HG02943 (cell line): ENCODE data around the gene PTRH1.

Source experiments
- ATAC-seq: cut with Tn5 transposase; IDR thresholded peaks from one replicate; pipeline ENCODE4 v1.9.1; 2021; ENCODE audit warnings: mild to moderate bottlenecking, low read depth, moderate library complexity; ENCODE audit not compliant: unreplicated experiment

The PTRH1 gene

GRCh38 chr9:127700594-127701255 lies 14.7 kb downstream of the PTRH1 start:
- no peak for ATAC-seq

DNA sequence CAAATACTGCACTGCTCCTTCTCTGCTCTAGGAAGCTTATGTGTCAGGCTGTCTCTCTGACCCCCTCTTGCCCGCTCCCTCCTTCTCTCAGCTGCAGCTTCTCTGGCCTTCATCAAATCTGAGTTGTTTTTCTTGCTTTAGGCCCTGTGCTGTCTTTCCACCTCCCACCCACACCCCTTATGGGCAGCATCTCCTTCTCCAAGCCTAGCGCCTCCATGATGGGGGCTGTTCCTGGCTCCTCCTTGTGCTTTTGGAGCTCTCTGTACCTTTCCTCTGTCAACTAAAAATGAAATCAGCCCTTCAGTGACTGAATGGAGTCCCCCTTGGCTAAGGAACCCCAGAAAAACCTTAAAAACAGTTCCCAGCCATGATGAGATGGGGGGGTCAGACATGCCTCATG lies 15.3 kb downstream of the PTRH1 start:
- no peak for ATAC-seq

- ATAC-seq, result peak; percentile 82
These were observed 16.3 kb downstream of the PTRH1 start for GRCh38 chr9:127698985-127699670.

- ATAC-seq, result no peak
These were observed 17.1 kb downstream of the PTRH1 start for GRCh38 chr9:127698386-127698785.

GRCh38 chr9:127697575-127697974 lies 17.9 kb downstream of the PTRH1 start:
- ATAC-seq, result no peak

GRCh38 chr9:127694890-127695720 lies 20.4 kb downstream of the PTRH1 start:
- ATAC-seq, result no peak

DNA sequence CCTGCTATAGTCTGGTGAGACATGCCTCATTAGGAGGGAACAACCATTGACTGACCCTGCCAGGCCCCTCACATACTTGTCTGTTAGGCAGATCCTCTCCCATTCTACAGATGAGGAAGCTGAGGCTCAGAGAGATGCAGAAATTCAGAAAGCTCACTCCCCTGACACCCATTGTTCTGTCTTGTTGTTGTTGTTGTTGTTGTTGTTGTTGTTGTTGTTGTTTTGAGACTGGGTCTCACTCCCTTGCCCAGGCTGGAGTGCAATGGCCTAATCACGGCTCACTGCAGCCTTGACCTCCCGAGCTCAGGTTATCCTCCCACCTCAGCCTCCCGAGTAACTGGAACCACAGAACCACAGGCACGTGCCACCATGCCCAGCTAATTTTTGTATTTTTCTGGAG lies 21.8 kb downstream of the PTRH1 start:
- no peak for ATAC-seq

DNA sequence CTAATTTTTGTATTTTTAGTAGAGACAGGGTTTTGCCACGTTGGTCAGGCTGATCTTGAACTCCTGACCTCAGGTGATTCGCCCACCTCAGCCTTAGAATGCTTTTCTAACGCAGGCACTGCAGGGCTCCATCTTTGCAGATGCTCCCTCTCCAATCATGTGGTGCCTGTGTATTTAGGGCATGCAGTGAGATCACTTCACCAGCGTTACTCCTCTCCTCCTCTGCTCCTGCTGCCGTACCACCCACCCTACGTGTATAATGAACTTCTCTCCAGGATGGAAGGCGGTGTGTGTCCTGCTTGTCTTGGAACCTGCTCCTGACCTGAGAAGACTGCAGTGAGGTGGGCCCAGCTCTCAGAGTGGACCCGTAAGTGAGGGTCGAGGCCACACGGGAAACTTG lies 22.3 kb downstream of the PTRH1 start:
- no peak for ATAC-seq

- no peak for ATAC-seq
These were observed 23.4 kb downstream of the PTRH1 start for GRCh38 chr9:127692071-127692470.

DNA sequence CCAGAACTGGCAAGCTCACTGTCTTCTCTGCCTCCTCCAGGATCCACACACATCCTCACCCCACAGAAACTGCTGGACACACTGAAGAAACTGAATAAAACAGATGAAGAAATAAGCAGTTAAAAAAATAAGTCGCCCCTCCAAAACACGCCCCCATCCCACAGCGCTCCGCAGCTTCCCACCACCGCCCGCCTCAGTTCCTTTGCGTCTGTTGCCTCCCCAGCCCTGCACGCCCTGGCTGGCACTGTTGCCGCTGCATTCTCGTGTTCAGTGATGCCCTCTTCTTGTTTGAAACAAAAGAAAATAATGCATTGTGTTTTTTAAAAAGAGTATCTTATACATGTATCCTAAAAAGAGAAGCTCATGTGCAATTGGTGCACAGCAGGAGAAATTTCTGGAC lies 24.7 kb downstream of the PTRH1 start:
- no peak for ATAC-seq

DNA sequence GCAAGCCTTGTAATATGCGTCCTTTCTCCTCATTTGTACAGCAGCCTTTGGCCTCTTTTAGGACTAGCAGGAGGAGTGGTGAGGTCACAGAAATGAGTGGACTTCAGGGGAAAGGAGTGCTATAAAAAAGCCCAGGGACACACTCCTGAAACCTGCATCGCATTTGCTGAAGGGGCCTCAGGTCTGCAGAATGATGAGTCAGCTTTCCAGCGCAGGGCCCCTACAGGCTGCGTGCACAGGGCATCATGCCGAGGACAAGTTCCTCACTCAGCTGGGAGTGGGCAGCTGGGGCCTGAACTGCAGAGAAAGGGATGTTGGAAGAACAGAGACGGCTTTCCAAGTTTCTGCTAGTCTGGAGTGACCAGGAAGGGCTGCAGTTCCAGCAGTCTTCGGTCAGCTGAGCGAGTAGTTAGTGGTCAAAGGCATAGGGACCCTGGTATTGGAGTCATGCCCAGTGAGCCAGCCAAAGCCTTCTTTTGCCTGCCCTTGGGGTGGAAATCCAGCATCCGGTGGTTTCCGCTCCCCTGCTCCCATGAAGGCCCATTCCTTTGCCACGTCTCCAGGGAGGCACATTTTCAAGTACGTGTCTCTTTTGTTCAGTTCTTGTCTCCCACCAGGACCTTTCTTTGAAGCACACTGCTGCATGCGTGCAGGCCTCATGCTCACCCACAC lies 26.0 kb downstream of the PTRH1 start:
- ATAC-seq, result no peak

GRCh38 chr9:127686461-127687393 lies 28.7 kb downstream of the PTRH1 start:
- ATAC-seq, result no peak

GRCh38 chr9:127684576-127684975 lies 30.9 kb downstream of the PTRH1 start:
- ATAC-seq, result no peak

- no peak for ATAC-seq
These were observed 31.7 kb downstream of the PTRH1 start for GRCh38 chr9:127683723-127684122.

DNA sequence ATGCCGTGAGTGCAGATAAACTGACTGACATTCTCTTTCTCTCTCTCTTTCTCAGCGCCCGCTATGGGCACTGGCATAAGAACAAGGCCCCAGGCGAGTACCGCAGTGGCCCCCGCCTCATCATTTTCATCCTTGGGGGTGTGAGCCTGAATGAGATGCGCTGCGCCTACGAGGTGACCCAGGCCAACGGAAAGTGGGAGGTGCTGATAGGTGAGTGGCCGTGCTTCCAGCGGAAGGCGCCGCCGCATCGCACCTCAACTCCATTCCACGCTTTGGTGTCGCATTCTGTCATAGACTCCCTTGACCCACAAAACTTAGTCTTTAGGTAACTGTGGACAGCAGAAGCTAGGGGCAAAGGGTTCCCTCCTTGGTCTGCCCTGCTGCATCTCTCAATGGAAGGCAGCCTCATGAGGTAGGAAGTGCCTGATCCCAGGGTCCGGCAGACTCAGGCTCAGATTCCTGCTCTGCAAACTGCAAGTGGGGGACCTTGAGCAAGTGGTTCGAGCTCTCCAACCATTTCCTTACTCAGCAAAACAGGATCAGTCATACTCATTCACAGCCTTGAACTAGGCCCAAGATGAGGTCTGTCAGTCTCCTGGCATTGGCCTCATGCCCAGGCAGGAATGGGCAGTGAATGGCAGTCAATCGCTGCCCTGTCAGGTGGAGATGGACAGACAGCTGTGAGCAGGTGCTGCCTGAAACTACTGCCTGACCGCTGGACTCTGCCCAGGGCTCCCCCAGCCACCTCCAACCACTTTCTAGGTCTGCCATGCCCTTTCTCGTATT lies 32.9 kb downstream of the PTRH1 start:
- no peak for ATAC-seq

GRCh38 chr9:127680846-127681245 lies 34.6 kb downstream of the PTRH1 start:
- ATAC-seq, result no peak

GRCh38 chr9:127680226-127680625 lies 35.2 kb downstream of the PTRH1 start:
- ATAC-seq, result no peak

DNA sequence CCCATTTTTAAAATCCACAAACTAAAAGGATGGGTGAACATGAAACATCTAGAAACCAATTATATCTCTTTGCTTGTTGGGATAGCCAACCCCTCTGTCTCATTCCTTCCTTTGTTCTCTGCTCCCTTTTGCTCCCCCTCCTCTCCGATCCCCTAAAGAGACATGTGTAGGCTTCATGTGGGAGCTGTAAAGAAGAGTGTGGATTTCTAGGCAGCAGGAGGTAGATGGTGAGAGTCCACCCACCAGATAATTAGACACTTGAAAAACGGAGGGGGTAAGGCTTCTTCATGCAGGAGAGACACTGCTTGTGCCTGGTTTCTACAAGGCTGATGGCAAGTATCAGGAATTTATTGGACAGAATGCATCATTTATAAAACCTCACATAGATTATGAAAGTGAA lies 36.0 kb downstream of the PTRH1 start:
- ATAC-seq, result no peak

DNA sequence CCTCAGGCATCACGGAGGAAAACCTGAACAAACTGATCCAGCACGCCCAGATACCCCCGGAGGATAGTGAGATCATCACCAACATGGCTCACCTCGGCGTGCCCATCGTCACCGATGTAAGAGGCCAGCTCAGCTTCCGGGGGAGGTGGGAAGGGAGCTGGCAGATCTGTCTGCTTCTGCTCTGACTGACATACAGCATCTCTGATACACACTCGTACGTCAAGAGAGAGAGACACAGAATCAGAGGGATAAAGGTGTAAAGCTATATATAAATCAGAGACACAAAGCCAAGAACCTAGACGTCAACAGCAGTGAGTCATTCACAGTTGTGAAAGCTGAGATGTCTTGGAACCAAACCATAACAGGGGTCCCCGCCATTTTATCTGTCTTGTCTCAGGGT lies 38.8 kb downstream of the PTRH1 start:
- ATAC-seq, result no peak
